Measurements from ENCODE around the gene ZMYND12.

The ZMYND12 gene

DNA sequence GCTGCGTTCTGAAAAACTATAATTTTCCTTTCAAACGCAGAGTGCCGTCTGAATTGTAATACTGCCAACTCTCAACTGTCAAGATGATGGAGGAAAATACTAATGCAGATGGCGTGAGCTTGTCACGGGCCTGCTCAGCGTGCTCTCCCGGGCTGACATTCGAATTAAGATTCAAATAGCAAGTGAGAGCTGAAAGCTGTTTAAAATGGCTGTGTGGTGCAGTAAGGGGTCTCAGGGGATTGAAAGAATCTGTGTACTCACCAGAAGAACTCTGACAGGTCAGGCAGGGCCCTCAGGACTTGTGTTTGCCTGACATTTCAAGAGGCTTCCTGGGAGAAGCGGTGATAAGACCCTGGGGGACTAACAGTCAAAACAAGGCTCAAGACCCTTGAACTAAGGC lies 33.1 kb downstream of the ZMYND12 start:
- H3K36me3 ChIP-seq (ENCODE audit: insufficient read depth, low read length), result no peaks in the 10 kb centered on the region
- no peak for TF ChIP-seq EZH2phosphoT487 (IDR thresholded peaks at IDR 0.05; ENCODE audit: borderline replicate concordance)
- TF ChIP-seq, protein P1, sequence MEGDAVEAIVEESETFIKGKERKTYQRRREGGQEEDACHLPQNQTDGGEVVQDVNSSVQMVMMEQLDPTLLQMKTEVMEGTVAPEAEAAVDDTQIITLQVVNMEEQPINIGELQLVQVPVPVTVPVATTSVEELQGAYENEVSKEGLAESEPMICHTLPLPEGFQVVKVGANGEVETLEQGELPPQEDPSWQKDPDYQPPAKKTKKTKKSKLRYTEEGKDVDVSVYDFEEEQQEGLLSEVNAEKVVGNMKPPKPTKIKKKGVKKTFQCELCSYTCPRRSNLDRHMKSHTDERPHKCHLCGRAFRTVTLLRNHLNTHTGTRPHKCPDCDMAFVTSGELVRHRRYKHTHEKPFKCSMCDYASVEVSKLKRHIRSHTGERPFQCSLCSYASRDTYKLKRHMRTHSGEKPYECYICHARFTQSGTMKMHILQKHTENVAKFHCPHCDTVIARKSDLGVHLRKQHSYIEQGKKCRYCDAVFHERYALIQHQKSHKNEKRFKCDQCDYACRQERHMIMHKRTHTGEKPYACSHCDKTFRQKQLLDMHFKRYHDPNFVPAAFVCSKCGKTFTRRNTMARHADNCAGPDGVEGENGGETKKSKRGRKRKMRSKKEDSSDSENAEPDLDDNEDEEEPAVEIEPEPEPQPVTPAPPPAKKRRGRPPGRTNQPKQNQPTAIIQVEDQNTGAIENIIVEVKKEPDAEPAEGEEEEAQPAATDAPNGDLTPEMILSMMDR (conservative IDR thresholded peaks at IDR 0.05; ENCODE audit: low read length), result no peak
- no peaks in the 10 kb centered on the region for H3K79me2 ChIP-seq (ENCODE audit: insufficient read depth, low read length)
- no peak overlapping the region for H3K9ac ChIP-seq (ENCODE audit: low read depth, low read length, poor library complexity, severe bottlenecking)
- H3K9me3 ChIP-seq (ENCODE audit: insufficient read depth, low read depth, low read length), result no peaks in the 10 kb centered on the region
- no peaks in the 10 kb centered on the region for H3F3A ChIP-seq (ENCODE audit: low read depth)
- no peaks in the 10 kb centered on the region for H3K27me3 ChIP-seq (ENCODE audit: insufficient read depth, low read length, poor library complexity, severe bottlenecking)
- H3K9me2 ChIP-seq (replicated peaks; ENCODE audit: low read depth, low read length), result no peaks in the 10 kb centered on the region
- H3K4me3 ChIP-seq (ENCODE audit: low read length, poor library complexity, severe bottlenecking), result no peak overlapping the region
- H3K4me2 ChIP-seq (ENCODE audit: low read depth, low read length, poor library complexity, severe bottlenecking), result no peak overlapping the region
- H3K4me1 ChIP-seq (ENCODE audit: insufficient read depth, low read length, poor library complexity, severe bottlenecking), result no peaks in the 10 kb centered on the region
- H4K20me1 ChIP-seq (ENCODE audit: insufficient read depth, low read length, poor library complexity, severe bottlenecking), result no peaks in the 10 kb centered on the region
- H2AFZ ChIP-seq (ENCODE audit: low read length), result no peak overlapping the region

DNA sequence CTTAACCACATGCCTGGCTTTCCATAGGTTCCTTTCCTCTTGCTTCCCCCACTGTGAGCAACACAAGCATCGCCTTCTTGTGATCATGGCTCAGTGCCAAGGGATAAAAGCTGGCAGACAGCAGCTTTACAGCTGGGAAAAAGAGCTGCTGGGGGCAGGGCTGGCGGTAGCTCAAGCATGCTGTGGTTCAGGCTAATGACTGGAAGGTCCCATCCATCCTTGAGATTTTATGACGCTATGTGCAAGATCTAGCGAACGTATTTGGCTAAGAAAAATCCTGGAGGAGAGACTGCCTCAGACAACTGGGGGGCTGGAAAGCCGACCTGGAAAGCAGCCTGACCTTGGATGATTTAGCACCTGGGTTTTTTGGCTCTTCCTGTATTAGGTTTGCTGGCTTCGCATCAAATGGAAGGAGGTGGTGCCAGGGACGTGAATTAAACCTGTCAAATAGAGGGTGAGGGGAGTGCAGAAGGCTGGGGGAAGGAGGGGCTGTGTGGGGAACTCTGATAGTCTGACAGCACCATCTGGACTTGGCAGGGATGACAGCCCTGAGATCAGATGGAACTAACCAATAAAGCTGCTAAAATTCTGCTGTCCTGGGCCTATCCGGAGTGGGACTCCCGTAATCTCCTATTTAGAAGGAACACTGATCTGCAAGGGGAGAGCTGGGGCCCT lies 34.8 kb downstream of the ZMYND12 start:
- Histone ChIP-seq H3K27me3 (ENCODE audit: insufficient read depth, low read length, poor library complexity, severe bottlenecking) (no peaks in the 10 kb centered on the region), H3K79me2 (ENCODE audit: insufficient read depth, low read length) (no peaks in the 10 kb centered on the region), H3K9me2 (replicated peaks; ENCODE audit: low read depth, low read length) (no peaks in the 10 kb centered on the region), H3F3A (ENCODE audit: low read depth) (no peaks in the 10 kb centered on the region), H4K20me1 (ENCODE audit: insufficient read depth, low read length, poor library complexity, severe bottlenecking) (no peaks in the 10 kb centered on the region), H3K9ac (ENCODE audit: low read depth, low read length, poor library complexity, severe bottlenecking) (no peak overlapping the region), H3K4me2 (ENCODE audit: low read depth, low read length, poor library complexity, severe bottlenecking) (no peak overlapping the region), H3K36me3 (ENCODE audit: insufficient read depth, low read length) (no peaks in the 10 kb centered on the region), H3K9me3 (ENCODE audit: insufficient read depth, low read depth, low read length) (no peaks in the 10 kb centered on the region), H2AFZ (ENCODE audit: low read length) (no peak overlapping the region), H3K4me3 (ENCODE audit: low read length, poor library complexity, severe bottlenecking) (no peak overlapping the region), H3K4me1 (ENCODE audit: insufficient read depth, low read length, poor library complexity, severe bottlenecking) (no peaks in the 10 kb centered on the region)
- TF ChIP-seq EZH2phosphoT487 (IDR thresholded peaks at IDR 0.05; ENCODE audit: borderline replicate concordance), result no peak

DNA sequence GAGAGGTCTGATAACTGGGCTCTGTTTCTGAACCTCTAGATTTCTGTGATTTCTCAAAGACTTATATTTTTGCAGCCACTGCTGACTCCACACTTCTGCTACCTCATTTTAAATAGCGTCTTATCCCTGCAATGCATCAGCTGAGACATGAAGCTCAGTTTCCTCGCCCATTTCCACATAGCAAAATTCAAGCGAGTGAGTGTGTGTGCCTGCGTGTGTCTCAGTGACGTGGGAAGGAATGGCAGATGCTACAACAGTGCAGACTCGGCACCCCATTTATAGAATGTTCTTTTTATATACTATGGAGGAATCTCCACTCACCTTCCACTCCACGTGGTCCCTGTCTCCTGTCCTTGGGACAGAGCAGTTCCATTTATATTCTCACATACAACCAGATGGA lies 35.7 kb downstream of the ZMYND12 start:
- Histone ChIP-seq H3K36me3 (ENCODE audit: insufficient read depth, low read length) (no peaks in the 10 kb centered on the region), H4K20me1 (ENCODE audit: insufficient read depth, low read length, poor library complexity, severe bottlenecking) (no peaks in the 10 kb centered on the region), H3K27me3 (ENCODE audit: insufficient read depth, low read length, poor library complexity, severe bottlenecking) (no peaks in the 10 kb centered on the region), H3K79me2 (ENCODE audit: insufficient read depth, low read length) (no peaks in the 10 kb centered on the region), H3K9me3 (ENCODE audit: insufficient read depth, low read depth, low read length) (no peaks in the 10 kb centered on the region), H3K4me2 (ENCODE audit: low read depth, low read length, poor library complexity, severe bottlenecking) (no peak overlapping the region), H3K9ac (ENCODE audit: low read depth, low read length, poor library complexity, severe bottlenecking) (no peak overlapping the region), H3K4me3 (ENCODE audit: low read length, poor library complexity, severe bottlenecking) (no peak overlapping the region), H3F3A (ENCODE audit: low read depth) (no peaks in the 10 kb centered on the region), H3K4me1 (ENCODE audit: insufficient read depth, low read length, poor library complexity, severe bottlenecking) (no peaks in the 10 kb centered on the region), H3K9me2 (replicated peaks; ENCODE audit: low read depth, low read length) (no peaks in the 10 kb centered on the region), H2AFZ (ENCODE audit: low read length) (no peak overlapping the region)
- TF ChIP-seq, protein P1 (conservative IDR thresholded peaks at IDR 0.05; ENCODE audit: low read length), result no peak
- no peak for TF ChIP-seq EZH2phosphoT487 (IDR thresholded peaks at IDR 0.05; ENCODE audit: borderline replicate concordance)

All from Loucy (cell line).